GM19467 (cell line): Measurements from ENCODE around the gene NLRP1.
"Not testable (repeated sequence)": the region's sequence is repeated elsewhere in the genome, so short reads cannot be mapped to it uniquely, and the experiment has no call there.

Experiments
- ATAC-seq: cut with Tn5 transposase; IDR thresholded peaks from one replicate; pipeline ENCODE4 v1.9.1; 2021; ENCODE audit warnings: mild to moderate bottlenecking, moderate library complexity; ENCODE audit not compliant: unreplicated experiment

The NLRP1 gene

GRCh38 chr17:5588584-5588983 is 4.3 kb upstream of the NLRP1 start:
- no peak for ATAC-seq

DNA sequence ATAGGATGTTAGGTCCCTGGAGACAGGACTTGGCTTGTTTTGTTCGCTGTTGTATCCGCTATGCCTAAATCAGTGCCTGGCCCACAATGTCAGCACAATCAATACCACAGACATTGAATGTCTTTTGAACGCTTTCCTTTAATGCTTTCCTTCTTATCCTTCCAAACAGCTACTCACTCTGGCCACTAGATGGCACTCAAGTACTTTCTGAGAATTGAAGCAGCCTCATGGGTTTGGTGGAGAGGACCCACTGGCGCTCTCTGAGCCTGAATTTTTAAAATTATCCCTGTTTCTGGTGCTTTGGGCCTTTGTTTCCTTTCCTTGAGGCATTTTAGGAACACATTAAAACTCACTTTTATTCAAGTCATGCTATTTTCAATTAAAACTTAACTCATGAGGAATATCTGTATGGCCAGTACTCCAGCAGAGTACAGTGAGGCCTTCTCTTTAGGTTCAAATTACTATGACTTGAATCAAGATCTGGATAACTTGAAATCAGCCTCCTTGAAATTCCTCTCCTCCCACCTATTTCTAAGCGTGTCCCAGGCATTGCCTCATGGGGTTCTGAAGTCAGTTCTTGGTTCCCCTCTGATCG is 3.2 kb upstream of the NLRP1 start:
- no peak for ATAC-seq

GRCh38 chr17:5585836-5586521 is 1.7 kb upstream of the NLRP1 start:
- no peak for ATAC-seq

DNA sequence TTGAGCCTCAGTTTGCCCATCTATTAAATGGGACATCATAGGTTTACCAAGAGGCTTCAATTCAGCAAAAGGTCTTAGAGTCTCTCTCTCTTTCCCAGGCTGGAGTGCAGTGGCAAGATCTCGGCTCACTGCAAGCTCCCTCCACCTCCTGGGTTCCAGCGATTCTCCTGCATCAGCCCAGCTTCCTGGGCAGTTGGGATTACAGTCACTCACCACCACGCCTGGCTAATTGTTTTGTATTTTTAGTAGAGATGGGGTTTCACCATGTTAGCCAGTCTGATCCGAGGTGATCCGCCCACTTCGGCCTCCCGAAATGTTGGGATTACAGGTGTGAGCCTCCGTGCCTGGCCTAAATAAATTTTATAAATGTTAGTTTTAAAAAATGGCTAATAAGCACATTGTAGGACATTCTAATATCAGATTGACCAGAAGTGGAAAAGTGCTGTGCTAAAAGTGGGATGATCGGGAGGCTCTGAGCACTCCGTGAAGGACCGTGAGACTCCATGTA is 1.0 kb upstream of the NLRP1 start:
- no peak for ATAC-seq

GRCh38 chr17:5583426-5584382 is 605 bp downstream of the NLRP1 start:
- peak; percentile 6 for ATAC-seq

- no peak for ATAC-seq
Observed at GRCh38 chr17:5582209-5583185, 1.8 kb downstream of the NLRP1 start.

DNA sequence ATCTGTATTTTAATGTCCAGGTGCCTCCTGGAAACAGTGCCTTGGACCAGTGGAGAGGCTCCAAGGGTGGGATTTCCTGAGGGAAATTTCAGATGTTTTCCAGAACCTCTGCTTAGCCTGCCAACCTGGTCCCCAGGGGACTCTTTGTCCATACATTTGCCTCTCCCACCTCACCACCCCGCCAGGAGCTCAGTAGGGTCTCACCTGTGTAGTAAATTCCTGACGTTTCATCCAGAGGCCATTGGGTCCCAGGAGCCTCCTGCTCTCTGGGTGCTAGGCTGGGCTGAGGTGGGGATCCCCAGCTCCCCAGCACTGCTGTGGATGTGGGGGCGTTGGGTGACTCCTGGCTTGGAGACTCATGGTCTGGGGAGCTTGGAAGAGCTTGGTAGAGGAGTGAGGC is 2.7 kb downstream of the NLRP1 start:
- no peak for ATAC-seq

DNA sequence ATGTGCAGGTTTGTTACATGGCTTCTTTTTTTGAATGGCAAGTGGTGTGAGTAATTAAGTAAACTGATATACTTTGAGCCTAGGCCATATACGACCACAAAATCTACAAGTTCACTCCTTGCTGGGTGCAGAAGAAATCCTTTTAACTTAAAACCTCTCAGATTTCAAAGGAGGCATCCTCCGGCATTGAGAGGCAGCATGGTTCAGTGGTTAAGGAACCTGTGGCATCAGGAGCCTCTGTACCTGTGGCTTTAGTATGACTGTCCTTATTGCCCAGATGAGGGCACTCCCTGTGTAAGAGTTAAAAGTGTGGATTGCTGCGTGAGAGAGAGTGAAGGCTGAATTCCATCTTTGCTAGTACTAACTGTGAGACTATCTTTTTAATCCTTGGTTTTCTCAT is 3.3 kb downstream of the NLRP1 start:
- no peak for ATAC-seq

DNA sequence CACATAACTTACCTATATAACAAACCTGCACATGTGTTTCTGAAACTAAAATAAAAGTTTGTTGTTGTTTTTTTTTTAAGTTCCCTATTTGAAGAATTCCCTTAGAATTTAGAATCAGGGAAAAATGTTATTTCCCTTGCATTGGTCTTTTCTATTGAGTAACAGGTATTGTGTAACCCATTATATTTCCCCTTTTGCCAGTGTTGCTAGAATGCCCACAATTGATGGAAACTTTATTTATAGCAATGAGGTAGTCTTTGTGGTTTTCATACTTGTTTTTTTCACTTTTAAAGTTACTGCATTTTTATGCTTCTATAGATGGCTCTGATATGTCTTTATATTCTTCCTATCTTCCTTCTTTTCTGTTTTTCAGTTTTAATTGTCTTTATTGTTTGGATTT is 3.9 kb downstream of the NLRP1 start:
- no peak for ATAC-seq

- ATAC-seq: not testable (repeated sequence)
Observed at GRCh38 chr17:5578768-5579167, 5.5 kb downstream of the NLRP1 start.

- ATAC-seq: not testable (repeated sequence)
Observed at GRCh38 chr17:5573017-5573416, 11.3 kb downstream of the NLRP1 start.

DNA sequence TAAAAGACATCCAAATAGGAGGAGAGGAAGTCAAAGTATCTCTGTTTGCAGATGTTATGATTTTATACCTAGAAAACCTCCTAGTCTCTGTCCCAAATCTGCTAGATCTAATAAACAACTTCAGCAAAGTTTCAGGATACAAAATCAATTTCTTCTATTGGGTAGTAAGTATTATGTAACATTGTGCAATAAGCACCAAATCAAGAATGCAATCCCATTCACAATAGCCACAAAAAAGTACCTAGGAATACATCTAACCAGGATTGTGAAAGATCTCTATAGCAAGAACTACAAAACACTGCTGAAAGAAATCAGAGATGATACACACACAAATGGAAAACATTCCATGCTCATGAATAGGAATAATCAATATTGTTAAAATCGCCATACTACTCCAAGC is 13.0 kb downstream of the NLRP1 start:
- no peak for ATAC-seq

DNA sequence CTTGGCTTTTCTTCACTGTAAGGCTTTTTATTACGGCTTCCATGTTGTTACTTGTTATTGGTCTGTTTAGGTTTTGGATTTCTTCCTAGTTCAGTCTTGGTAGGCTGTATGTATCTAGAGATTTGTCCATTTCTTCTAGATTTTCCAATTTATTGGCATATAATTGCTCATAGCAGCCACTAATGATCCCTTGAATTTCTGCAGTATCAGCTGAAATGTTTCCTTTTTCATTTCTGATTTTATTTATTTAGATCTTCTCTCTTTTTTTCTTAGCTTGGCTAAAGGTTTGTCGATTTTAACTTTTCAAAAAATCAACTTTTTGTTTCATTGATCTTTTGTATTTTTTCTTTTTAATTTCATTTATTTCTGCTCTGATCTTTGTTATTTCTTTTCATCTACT is 18.5 kb downstream of the NLRP1 start:
- ATAC-seq: no peak

DNA sequence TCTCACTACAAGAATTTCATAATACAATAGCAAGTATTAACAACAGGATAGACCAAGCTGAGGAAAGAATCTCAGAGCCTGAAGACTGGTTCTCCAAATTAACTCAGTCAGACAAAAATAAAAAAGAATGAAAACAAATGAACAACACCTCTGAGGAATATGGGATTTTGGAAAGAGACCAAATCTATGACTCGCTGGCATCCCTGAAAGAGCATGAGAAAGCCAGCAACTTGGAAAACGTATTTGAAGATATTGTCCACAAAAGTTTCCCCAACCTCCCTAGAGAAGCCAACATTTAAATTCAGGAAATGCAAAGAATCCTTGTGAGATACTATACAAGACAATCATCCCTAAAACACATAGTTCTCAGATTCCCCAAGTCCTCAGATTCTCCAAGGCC is 20.9 kb downstream of the NLRP1 start:
- no peak for ATAC-seq

DNA sequence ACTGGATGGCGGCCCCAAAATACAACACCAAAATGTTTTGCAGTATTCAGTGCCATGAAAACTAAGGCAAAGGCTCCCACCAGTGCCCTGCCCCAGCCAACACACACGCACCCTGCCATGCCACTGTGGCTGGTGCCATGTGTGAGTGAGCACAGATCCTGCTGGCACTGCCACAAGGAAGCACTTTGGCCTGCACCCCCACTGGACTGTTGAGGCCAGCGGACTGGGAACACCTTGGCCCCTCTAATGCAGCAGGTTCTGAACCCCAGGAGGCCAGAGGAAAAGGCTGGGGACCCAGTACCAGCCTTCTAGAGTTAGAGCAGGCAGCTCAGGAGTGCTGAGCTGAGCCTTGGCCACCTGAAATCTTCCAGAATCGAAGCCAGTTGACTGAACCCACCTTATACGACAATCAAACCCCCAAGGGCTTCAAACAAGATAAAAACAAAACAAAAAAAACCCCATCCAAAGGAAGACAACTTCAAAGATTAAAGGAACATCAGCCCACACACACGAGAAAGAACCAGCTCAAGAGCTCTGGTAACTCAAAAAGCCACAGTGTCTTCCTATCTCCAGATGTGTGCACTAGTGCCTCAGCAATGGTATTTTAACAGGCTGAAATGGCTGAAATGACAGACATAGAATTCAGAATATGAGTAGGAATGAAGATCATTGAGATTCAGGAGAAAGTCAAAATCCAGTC is 21.5 kb downstream of the NLRP1 start:
- ATAC-seq: no peak

DNA sequence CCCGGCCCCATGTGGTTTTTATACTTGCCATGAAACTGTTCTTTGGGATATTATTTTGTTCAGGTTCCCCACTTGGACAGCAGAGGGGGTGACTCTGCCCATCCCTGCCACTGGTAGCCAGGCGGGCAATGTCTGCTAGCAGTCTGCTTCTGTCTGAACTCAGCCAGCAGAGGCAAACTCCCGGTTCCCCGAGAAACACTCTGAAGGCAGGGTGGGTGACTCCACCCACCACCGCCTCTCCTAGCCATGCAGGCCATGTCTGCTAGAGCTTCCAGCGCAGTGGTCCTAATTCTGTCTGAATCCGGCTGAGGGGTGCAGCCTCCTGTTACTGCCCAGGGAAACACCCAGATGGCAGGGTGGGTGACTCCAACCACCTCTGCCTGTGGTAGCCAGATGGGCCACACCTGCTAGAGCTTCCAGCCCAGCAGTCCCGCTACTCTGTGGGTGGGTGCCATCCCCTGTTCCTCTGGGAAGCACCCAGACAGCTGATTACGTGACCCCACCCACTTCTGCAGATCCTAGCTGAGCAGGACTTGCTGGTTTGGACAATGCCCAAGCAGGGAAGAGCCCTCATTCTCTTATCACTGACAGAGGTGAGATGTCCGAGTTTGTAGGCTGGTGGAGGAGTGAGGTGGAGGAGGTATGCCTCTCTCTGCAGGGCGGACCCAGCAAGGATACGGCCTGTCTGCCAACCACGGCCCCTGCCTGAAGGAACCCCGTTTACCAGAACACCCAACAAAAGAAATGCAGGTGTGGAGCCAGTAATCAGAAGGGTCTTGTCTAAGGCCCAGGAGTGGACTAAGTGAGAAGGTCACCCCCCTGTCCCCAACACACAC is 22.4 kb downstream of the NLRP1 start:
- no peak for ATAC-seq

GRCh38 chr17:5560361-5560988 is 23.8 kb downstream of the NLRP1 start:
- ATAC-seq: no peak
